Tongue (tissue), 2 donors: ENCODE measurements around the gene SYTL3. TPM values are rescaled to one million over a fixed set of nuclear protein-coding genes. Genes with fewer than 3 reads are reported as not detected.
"Not testable (repeated sequence)": the region's sequence is repeated elsewhere in the genome, so short reads cannot be mapped to it uniquely, and the experiment has no call there.

ENCODE experiments used
- DNase-seq: peaks from one replicate; pipeline ENCODE4 v3.0.0-alpha.2; 2015
- total RNA-seq: library from RNA; depleted of rRNA; stranded (reverse); fragments of >200 nt; gene quantifications from one replicate; pipeline ENCODE4 v1.2.3, GENCODE V29; 2014

Gene SYTL3
- total RNA-seq, 1 donor from 2014 or later, result 9.9 TPM

GRCh38 chr6:158773581-158774449 is 124.0 kb downstream of the SYTL3 start:
- DNase-seq, result no peak

- DNase-seq, result no peak
Observed at GRCh38 chr6:158774717-158775449, 125.0 kb downstream of the SYTL3 start.

GRCh38 chr6:158775832-158776231 is 126.0 kb downstream of the SYTL3 start:
- DNase-seq, result no peak

GRCh38 chr6:158776737-158777136 is 126.9 kb downstream of the SYTL3 start:
- DNase-seq, result no peak

GRCh38 chr6:158777510-158777909 is 127.7 kb downstream of the SYTL3 start:
- no peak for DNase-seq

- no peak for DNase-seq
Observed at GRCh38 chr6:158778005-158778527, 128.2 kb downstream of the SYTL3 start.

GRCh38 chr6:158780246-158780884 is 130.5 kb downstream of the SYTL3 start:
- DNase-seq, result no peak

- DNase-seq, result no peak
Observed at GRCh38 chr6:158780988-158781691, 131.3 kb downstream of the SYTL3 start.

- no peak for DNase-seq
Observed at GRCh38 chr6:158781692-158782373, 132.0 kb downstream of the SYTL3 start.

GRCh38 chr6:158782432-158783166 is 132.7 kb downstream of the SYTL3 start:
- no peak for DNase-seq

- no peak for DNase-seq
Observed at GRCh38 chr6:158783167-158783450, 133.3 kb downstream of the SYTL3 start.

GRCh38 chr6:158783851-158784250 is 134.0 kb downstream of the SYTL3 start:
- no peak for DNase-seq

GRCh38 chr6:158784505-158784904 is 134.7 kb downstream of the SYTL3 start:
- no peak for DNase-seq

GRCh38 chr6:158785036-158785435 is 135.2 kb downstream of the SYTL3 start:
- no peak for DNase-seq

GRCh38 chr6:158786645-158787304 is 136.9 kb downstream of the SYTL3 start:
- DNase-seq, result no peak

- no peak for DNase-seq
Observed at GRCh38 chr6:158787395-158787794, 137.5 kb downstream of the SYTL3 start.

GRCh38 chr6:158789115-158789917 is 139.5 kb downstream of the SYTL3 start:
- no peak for DNase-seq

- no peak for DNase-seq
Observed at GRCh38 chr6:158791274-158791855, 141.5 kb downstream of the SYTL3 start.

GRCh38 chr6:158792505-158792904 is 142.7 kb downstream of the SYTL3 start:
- not testable (repeated sequence) for DNase-seq
